Right hindlimb (tissue), 1 donor: Measurements from ENCODE around the gene WRAP73.
A peak's percentile ranks its signal among the peaks of the same experiment; 100 is the strongest.
"Not testable (repeated sequence)": the region's sequence is repeated elsewhere in the genome, so short reads cannot be mapped to it uniquely, and the experiment has no call there.

Source experiments
- DNase-seq: peaks from one replicate; pipeline ENCODE4 v3.0.0-alpha.2; 2018

WRAP73 gene

GRCh38 chr1:3629561-3630160, 20.2 kb downstream of the WRAP73 start:
- DNase-seq: no peak

- no peak for DNase-seq
Observed at GRCh38 chr1:3628445-3628844, 21.5 kb downstream of the WRAP73 start.

DNA sequence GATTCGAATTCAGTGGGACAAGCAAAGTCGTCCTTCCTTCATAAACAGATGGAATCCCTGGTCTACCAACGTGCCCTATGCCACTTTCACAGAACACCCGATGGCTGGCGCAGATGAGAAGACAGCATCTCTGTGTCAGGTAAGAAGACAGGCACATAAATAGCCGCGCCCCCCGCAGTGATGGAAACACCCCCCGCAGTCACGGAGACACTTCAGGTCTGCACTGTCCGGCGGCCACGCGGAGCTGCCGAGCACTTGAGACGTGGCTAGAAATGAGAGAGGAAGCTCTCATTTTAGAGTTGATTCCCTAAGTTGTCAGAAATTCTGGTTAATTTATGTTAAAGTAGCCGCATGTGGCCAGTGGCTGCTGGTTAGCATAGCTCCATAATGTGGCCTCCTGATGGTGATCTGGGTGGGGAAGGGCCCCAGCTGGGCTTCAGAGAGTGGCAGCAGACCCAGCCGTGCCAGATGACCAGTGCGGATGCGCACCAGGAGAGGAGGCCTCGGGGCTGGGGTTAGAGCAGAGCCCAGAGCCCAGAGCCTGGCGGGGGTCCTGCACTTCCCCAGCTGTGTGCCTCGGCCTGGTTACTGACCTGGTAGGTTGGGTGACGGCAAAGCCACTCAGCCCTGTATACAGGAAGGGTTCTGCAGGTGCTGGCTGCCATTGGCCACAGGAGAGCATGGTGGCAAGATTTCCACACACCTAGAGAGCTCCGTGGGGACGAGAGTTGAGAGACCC, 22.2 kb downstream of the WRAP73 start:
- DNase-seq: no peak

DNA sequence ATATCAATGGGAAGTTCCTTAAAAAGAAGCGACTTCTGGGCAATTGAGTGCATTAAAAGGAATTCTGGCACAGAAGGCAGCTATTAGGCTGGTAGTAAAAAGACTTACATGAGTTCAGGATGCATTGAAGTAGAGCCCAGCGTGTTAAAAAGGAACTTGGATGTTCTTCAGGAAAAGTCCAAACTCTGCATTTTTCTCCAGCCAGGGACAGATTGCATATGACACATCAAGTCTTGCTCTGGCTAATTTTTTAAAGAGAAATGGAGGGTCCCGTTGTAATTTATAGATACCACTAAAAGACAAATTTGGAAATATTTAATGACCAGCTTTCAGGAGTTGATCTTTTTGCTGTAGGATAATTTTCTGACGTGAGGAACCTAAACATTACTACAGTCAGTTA, 23.9 kb downstream of the WRAP73 start:
- no peak for DNase-seq

DNA sequence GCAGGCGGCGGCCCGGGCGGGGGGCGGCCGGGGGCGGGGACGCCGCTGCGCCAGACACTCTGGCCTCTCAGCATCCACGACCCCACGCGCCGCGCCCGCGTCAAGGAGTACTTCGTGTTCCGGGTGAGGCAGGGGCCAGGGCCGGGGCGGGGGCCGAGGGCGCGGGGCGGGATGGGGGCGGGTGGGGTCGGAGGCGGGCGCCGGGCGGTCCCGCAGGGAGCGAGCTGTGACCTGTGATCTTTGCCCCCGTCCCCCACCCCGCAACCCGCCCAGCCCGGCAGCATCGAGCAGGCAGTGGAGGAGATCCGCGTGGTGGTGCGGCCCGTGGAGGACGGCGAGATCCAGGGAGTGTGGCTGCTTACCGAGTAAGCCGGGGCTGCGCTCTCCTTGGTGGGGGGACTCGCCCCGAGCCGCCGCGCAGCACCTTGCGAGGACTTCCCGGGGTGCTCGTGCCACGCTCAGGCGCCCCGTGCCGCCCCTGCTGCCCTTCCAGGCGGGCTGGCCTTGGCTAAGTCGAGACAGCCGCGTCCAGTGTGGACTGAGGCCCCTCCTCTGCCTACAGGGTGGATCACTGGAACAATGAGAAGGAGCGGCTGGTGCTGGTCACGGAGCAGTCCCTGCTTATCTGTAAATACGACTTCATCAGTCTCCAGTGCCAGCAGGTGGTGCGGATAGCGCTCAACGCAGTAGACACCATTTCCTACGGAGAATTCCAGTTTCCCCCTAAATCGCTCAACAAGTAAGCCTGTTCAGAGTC, 24.6 kb downstream of the WRAP73 start:
- DNase-seq: no peak

GRCh38 chr1:3624200-3625136, 25.4 kb downstream of the WRAP73 start, which contains the start of gene TPRG1L:
Gene TPRG1L (plus strand): TSS chr1:3625015. CDS start chr1:3625073, 58 bp downstream.
- DNase-seq: peak; percentile 99

DNA sequence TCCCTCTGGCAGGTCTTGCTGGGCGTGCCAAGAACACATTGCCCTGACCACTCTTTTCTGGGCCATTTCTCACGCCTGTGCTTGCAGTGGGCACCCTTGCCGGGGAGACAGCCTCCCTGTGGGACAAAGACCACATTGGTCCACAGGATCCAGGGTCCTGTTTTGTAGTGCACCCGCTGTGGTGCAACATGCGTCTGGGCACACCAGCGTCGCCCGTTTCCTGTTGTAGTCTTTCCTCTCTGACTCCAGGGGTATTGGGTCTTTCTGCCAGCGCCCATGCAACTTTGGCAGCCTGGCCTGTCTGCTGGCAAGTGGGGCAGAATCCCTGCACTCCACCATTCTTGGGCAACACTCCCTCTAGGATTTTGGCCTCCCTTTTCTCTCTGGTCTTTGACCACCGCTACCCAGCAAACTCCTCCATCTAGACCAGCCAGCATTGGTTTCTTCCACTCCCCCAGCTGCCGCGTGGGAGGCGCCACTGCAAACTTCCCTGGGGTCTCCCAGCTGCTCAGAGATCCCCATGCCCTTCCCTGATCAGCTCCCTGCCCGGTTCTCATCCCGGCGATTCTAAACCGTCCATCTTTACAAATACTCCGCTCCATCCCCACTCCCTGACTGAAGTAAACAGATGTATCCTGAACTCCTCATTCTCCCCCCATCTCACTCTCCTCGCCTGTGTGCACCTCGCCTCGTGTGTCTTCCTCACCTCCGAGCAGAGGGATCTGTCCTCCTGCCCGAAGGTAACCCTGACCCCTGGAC, 26.3 kb downstream of the WRAP73 start:
- no peak for DNase-seq

DNA sequence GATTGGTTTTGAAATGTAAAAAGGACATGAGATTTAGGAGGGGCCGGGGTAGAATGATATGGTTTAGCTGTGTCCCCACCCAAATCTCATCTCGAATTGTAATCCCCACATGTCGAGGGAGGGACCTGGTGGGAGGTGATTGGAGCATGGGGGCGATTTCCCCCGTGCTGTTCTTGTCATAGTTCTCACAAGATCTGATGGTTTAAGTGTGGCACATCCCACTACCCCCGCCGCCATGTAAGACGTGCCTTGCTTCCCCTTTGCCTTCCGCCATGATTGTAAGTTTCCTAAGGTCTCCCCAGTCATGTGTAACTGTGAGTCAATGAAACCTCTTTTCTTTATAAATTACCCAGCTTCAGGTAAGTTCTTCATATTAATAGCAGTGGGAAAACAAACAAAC, 27.8 kb downstream of the WRAP73 start:
- not testable (repeated sequence) for DNase-seq

GRCh38 chr1:3621151-3621671, 28.7 kb downstream of the WRAP73 start:
- not testable (repeated sequence) for DNase-seq

GRCh38 chr1:3620708-3621107, 29.2 kb downstream of the WRAP73 start:
- no peak for DNase-seq

DNA sequence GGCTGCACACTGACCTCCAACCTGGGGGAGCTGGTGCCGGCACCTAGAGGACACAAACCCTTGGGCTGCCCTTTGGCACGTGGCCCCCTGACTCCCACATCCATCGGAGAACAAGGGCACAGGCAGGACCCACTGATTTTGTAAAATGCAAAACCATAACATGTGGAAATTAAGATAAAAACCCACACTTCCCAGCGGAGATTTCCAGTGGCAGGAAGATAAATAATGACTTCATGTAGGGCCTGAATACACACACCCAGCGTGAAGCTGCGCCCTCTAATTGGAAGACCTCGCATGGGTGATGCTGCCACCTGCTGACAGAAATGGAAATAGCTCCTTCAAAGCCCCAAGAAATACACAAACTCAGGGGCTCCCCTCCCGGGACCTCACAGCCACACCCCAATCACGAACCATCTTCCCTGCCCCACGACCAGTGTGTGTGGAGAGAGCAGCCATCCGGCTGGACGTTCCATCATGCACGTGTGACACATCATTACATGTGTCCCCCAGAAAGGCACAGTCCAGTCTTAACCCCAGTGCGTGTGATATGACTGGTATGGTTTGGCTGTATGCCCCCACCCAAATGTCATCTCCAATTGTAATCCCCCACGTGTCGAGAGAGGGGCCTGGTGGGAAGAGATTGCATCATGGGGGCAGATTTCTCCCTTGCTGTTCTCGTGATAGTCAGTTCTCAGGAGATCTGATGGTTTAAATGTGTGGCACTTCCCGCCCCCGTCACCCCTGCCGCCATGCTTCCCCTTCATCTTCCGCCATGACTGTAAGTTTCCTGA, 30.8 kb downstream of the WRAP73 start:
- peak; percentile 69 for DNase-seq

DNA sequence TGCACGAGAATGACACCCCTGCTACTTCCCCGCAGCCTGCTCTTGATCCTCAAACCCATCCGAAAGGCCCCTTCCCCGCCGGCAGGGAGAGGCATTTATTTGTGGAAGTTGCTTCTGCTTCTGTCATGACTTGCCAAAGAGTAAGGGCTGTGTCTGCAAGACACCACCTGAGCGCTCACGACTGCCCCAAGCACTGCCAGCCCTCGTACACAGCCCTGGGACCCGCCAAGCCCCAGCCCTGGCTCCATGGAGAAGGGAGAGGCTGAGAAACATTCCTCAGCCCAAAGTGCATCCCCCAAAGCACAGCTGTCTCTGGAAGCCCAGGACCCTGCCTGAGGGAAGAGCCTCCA, 31.4 kb downstream of the WRAP73 start:
- DNase-seq: no peak

GRCh38 chr1:3617806-3618345, 32.0 kb downstream of the WRAP73 start:
- DNase-seq: no peak

DNA sequence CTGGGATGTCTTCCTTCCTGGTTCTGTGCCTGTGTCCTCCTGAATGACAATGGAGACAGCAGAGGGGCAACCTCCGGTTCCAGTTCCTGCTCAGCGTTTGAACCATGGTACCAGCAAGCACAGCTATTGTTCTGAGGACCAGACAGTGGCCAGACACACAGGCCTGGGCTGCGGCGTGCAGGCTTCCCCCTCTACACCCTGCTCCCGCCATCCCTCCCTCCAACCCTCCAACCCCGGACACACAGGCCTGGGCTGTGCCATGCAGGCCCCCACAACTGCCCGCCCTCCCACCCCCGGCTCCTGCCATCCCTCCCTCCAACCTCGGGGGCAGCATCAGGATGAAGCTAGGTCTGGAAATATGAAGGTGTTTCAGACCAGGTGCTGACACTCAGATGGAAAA, 33.0 kb downstream of the WRAP73 start:
- DNase-seq: no peak

DNA sequence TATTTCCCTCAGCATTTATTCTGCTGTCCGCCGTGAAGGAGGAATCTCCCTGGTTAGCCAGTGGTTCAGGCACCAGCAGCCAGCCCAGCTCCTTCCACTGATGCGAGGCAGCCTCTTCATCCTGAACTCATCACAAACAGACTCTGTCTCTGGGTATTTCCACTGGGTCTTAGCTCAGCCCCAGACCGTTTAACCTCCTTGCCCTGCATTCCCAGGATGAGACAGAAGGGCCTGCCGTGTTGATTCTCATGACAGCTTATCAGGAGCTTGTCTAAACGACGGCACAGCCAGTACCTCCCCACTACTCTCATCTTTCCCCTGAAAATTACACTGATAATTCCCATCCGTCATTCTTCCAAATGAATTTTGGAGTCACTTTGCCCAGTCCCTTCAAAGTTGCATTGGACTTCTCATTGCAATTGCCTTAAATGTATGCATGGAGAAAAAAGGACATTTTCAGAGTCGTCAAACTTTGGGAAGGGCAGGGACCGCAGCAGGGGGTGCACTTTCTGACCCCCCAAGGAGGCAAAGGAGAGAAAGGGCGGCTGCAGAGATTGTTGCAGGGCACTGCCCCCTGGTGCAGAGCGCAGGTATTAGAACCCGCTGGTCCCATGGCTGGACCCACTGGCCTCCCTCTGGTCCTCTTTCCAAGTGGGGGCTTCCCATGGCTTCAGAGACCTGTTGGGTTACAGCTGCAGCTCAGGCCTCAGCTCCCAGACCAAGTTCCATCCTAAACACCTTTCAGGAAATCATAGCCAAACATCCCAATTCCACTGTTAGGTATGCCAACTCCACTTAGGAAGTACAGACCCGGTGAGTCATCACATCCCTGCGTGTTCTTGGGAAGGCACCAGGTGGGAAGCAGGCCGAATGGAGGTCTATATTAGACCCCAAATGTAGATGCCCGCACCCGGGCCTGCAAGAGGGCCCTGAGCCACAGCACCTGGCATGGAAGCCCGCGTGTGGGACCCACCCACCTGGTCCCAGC, 34.9 kb downstream of the WRAP73 start:
- DNase-seq: no peak

GRCh38 chr1:3612123-3612522, 37.8 kb downstream of the WRAP73 start:
- no peak for DNase-seq

- peak; percentile 87 for DNase-seq
Observed at GRCh38 chr1:3611170-3612019, 38.5 kb downstream of the WRAP73 start, which contains the start of gene MEGF6. Gene MEGF6 (minus strand): TSS chr1:3611508. CDS start chr1:3611268, 240 bp downstream.

GRCh38 chr1:3610527-3611169, 39.3 kb downstream of the WRAP73 start:
- DNase-seq: peak; percentile 74
